MM.1S (cell line): Measurements from ENCODE around the gene KCNK13.

Experiments used
- CTCF ChIP-seq: fragments of 300-600 bp; sonication (generic); IDR thresholded peaks from 2 replicates; pipeline ENCODE4 v1.5.1; 2016; ENCODE audit warnings: antibody characterized with exemption, low read length, mixed read lengths
- EZH2 ChIP-seq: fragments of 300-600 bp; sonication (generic); optimal IDR thresholded peaks from 2 replicates; pipeline ENCODE3; 2017; ENCODE audit warnings: low read depth, mild to moderate bottlenecking, antibody characterized with exemption, low read length, mixed read lengths

- TF ChIP-seq CTCF: no peak
- no peak for TF ChIP-seq EZH2
Observed at GRCh38 chr14:90159146-90159545, 97.4 kb downstream of the KCNK13 start.
